ENCODE results near the gene MEFV.

The MEFV gene

DNA sequence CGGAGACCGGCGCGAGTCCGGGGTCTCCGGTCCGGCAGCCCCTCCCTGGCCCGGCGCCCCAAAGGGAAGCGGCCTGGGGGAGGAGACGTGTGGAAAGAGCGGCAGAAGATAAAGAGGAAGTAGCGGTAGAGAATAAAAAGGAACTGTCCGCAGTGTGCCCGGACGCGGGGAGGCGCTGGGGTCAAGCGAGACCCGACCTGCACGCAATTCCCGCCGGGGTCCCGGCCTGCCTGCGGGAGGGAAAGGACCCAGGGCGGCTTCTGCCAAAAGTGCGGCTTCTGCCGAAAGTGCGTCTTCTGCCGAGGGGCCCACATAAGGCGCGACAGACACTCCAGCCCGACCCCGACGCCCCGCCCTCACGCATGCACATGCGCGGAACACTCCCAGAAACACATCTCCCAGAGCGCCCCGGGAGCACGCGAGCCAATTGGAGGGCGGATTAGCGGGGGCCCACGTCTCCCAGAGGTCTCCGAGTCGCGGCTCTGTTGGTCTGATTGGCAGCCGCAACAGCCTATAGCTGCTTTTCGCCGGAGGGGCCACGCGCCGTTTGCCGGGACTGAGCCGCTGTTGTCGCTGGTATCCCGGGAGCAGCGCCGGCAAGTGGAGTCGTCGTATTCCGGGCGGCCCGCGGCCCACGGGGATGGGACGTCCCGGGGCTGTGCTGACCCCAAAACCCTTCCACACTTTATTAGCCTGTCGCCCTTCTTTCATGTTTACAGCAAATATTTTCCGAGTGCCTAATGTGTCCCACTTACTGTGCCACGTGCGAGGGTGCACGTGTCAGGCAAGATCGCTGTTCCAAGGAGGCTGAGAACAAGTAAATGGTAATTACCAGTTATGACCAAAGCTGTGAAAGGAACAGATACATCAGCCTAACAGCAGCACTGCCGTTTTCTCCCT, 8.0 kb upstream of the MEFV start:
- H3K4me3 ChIP-seq (ENCODE audit: low read depth, low read length): peak overlapping the region; percentile 80
- TF ChIP-seq CTCF (IDR thresholded peaks at IDR 0.05; ENCODE audit: low read depth, low read length): no peak

DNA sequence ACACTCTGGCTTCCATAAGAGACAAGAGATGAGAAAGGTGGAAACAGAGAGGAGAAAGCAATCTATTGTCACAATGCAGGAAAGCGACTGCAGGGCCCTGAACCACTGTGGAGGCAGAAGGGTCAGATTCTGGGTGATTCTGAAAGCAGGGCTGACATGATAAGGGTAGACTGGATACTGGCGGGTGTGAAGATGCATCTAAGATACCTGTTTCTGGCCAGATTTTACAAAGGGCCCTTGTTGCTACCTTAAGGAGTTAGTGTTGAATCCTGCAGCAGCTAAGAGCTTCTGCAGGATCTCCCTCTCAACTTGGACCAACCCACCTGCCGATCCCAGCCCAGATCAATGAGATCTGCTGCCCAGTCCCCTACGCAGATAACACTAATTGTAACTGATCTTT, 6.1 kb upstream of the MEFV start:
- no peak overlapping the region for H3K4me3 ChIP-seq (ENCODE audit: low read depth, low read length)

DNA sequence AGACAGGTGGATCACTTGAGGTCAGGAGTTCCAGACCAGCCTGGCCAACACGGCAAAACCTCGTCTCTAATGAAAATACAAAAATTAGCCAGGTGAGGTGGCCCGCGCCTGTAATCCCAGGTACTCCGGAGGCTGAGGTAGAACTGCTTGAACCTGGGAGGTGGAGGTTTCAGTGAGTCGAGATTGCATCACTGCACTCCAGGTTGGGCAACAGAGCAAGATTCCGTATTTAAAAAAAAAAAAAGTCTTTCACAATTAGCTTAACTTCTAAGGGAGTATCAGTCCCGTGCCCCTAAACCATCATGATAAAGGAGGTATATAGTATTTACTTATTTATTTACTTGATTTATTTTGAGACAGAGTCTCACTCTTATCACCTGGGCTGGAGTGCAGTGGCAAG, 3.4 kb upstream of the MEFV start:
- H3K4me3 ChIP-seq (ENCODE audit: low read depth, low read length): no peak overlapping the region
- no peak for TF ChIP-seq CTCF (IDR thresholded peaks at IDR 0.05; ENCODE audit: low read depth, low read length)

More for the DNA sequence above, 6.1 kb upstream of the MEFV start:
- no peak for TF ChIP-seq CTCF (IDR thresholded peaks at IDR 0.05; ENCODE audit: low read depth, low read length)

DNA sequence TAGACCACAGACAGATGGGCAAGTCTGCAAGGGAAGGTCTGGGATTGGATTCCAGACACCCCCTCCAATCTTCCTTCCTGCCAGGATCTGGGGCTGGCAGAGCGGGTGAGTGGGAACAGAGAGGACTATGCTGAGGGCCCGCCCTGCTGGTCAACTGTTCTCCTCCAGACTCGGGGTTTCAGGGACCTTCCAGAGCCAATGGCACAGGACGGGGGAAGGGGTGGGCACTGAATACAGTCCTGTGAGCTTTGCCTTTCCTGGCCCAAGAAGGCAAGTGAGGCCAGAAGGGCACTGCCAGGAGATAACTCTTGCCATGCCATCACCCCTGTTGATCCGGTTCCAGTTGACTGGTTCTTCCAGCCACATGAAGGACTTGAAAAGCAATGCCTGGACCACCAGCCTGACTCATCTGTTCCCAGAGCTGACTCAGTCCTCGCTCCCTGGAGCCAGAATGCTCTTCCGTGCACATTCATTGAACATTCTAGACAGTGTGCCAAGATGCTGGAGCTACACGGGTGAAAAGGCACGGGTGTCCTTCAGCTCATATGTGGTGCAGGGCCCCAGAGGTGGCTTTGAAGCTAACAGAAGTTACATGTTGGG, 533 bp upstream of the MEFV start:
- no peak overlapping the region for H3K4me3 ChIP-seq (ENCODE audit: low read depth, low read length)
- no peak for TF ChIP-seq CTCF (IDR thresholded peaks at IDR 0.05; ENCODE audit: low read depth, low read length)

GRCh38 chr16:3254309-3254708, 2.1 kb downstream of the MEFV start:
- TF ChIP-seq CTCF (IDR thresholded peaks at IDR 0.05; ENCODE audit: low read depth, low read length): no peak
- H3K4me3 ChIP-seq (ENCODE audit: low read depth, low read length): no peak overlapping the region

GRCh38 chr16:3252967-3253366, 3.5 kb downstream of the MEFV start:
- no peak overlapping the region for H3K4me3 ChIP-seq (ENCODE audit: low read depth, low read length)
- TF ChIP-seq CTCF (IDR thresholded peaks at IDR 0.05; ENCODE audit: low read depth, low read length): no peak

GRCh38 chr16:3249451-3249850, 7.0 kb downstream of the MEFV start:
- H3K4me3 ChIP-seq (ENCODE audit: low read depth, low read length): no peak overlapping the region
- no peak for TF ChIP-seq CTCF (IDR thresholded peaks at IDR 0.05; ENCODE audit: low read depth, low read length)

Data from WI38 (cell line).